IMR-90 (cell line): ENCODE results near the gene PKN3. TPM values are rescaled to one million over a fixed set of nuclear protein-coding genes. Genes with fewer than 3 reads are reported as not detected.

Experiments
- ATAC-seq: fragments of 200-7000 bp; cut with Tn5 transposase; 2 replicates; pipeline ENCODE4 v1.9.1; 2020; ENCODE audit warnings: low read depth, mild to moderate bottlenecking, moderate library complexity
- BruUV-seq: library from RNA; stranded (reverse); fragments of 400-500 nt; replicated peaks from 2 replicates; lab custom pipeline; 2021; lab: Mats Ljungman, UMichigan
- CTCF ChIA-PET: fragments of 300-600 bp; formaldehyde crosslinking; extraction: SDS; loops from one replicate; lab custom pipeline; 2021; ENCODE audit warnings: antibody characterized with exemption; lab: Yijun Ruan, JAX
- POLR2A ChIA-PET: fragments of 300-600 bp; sonication (Branson Sonifier 250); formaldehyde crosslinking; loops from one replicate; lab custom pipeline; 2022; ENCODE audit warnings: antibody characterized with exemption; ENCODE audit not compliant: unreplicated experiment; lab: Charles Lee
- DNase-seq: peaks from one replicate; pipeline ENCODE4 v3.0.0; 2013
- H2AFZ ChIP-seq: replicated peaks from 2 replicates; pipeline ENCODE3; 2013; ENCODE audit warnings: low read length, mild to moderate bottlenecking; ENCODE audit not compliant: poor library complexity
- H2AK5ac ChIP-seq: 2 replicates; pipeline ENCODE4 v1.6.1; 2013; ENCODE audit warnings: low read depth, low read length, inconsistent platforms
- H2AK9ac ChIP-seq: replicated peaks from 2 replicates; pipeline ENCODE3; 2013; ENCODE audit warnings: mild to moderate bottlenecking, low read depth, low read length, moderate library complexity; ENCODE audit not compliant: poor library complexity
- H2BK120ac ChIP-seq: 2 replicates; pipeline ENCODE4 v1.6.1; 2013; ENCODE audit warnings: low read depth, low read length, inconsistent platforms
- H2BK15ac ChIP-seq: 3 replicates; pipeline ENCODE4 v1.6.1; 2013; ENCODE audit warnings: low read depth, low read length, inconsistent platforms
- H2BK20ac ChIP-seq: 2 replicates; pipeline ENCODE4 v1.6.1; 2013; ENCODE audit warnings: low read depth, mild to moderate bottlenecking, inconsistent platforms, low read length, moderate library complexity
- H2BK5ac ChIP-seq: 2 replicates; pipeline ENCODE4 v1.6.1; 2013; ENCODE audit warnings: mild to moderate bottlenecking, low read depth, low read length, inconsistent platforms; ENCODE audit not compliant: poor library complexity, severe bottlenecking
- H3K14ac ChIP-seq: replicated peaks from 2 replicates; pipeline ENCODE4 v1.6.1; 2013; ENCODE audit warnings: low read depth, low read length, inconsistent platforms
- H3K18ac ChIP-seq: 2 replicates; pipeline ENCODE4 v1.6.1; 2013; ENCODE audit warnings: low read depth, low read length, control low read depth
- H3K23ac ChIP-seq: 2 replicates; pipeline ENCODE4 v1.6.1; 2013; ENCODE audit warnings: low read depth, low read length, inconsistent platforms
- H3K27ac ChIP-seq: 2 replicates; pipeline ENCODE4 v1.5.1; 2013; ENCODE audit warnings: mild to moderate bottlenecking, control low read depth, low read length; ENCODE audit not compliant: insufficient read depth
- H3K27me3 ChIP-seq: 2 replicates; pipeline ENCODE4 v1.6.1; 2013; ENCODE audit warnings: low read length; ENCODE audit not compliant: control insufficient read depth, insufficient read depth
- H3K36me3 ChIP-seq: 2 replicates; pipeline ENCODE4 v1.6.1; 2013; ENCODE audit warnings: low read length, mixed read lengths; ENCODE audit not compliant: control insufficient read depth, insufficient read depth
- H3K4ac ChIP-seq: 2 replicates; pipeline ENCODE4 v1.6.1; 2013; ENCODE audit warnings: low read depth, low read length, inconsistent platforms
- H3K4me1 ChIP-seq: 2 replicates; pipeline ENCODE4 v1.6.1; 2013; ENCODE audit warnings: low read length, mixed read lengths; ENCODE audit not compliant: control insufficient read depth, insufficient read depth
- H3K4me2 ChIP-seq: 2 replicates; pipeline ENCODE4 v1.6.1; 2013; ENCODE audit warnings: low read depth, mild to moderate bottlenecking, control low read depth, low read length, moderate library complexity
- H3K4me3 ChIP-seq: 2 replicates; pipeline ENCODE4 v1.5.1; 2013; ENCODE audit warnings: low read depth, mild to moderate bottlenecking, control low read depth, low read length, moderate library complexity; ENCODE audit not compliant: insufficient read depth
- H3K56ac ChIP-seq: 2 replicates; pipeline ENCODE4 v1.6.1; 2013; ENCODE audit warnings: low read length, inconsistent platforms; ENCODE audit not compliant: insufficient read depth; ENCODE audit errors: extremely low read depth
- H3K79me1 ChIP-seq, 2 experiments: 2 replicates each; pipeline ENCODE4 v1.6.1; 2013; ENCODE audit warnings: low read length in 2 of 2, inconsistent platforms in 1 of 2, low read depth in 1 of 2
- H3K9ac ChIP-seq: 2 replicates; pipeline ENCODE4 v1.6.1; 2013; ENCODE audit warnings: low read depth, low read length, control low read depth
- H3K9me1 ChIP-seq: 2 replicates; pipeline ENCODE4 v1.6.1; 2013; ENCODE audit warnings: low read length, inconsistent platforms; ENCODE audit not compliant: insufficient read depth
- H3K9me3 ChIP-seq: 2 replicates; pipeline ENCODE4 v1.6.1; 2013; ENCODE audit warnings: low read length; ENCODE audit not compliant: control insufficient read depth, insufficient read depth
- H4K20me1 ChIP-seq: 2 replicates; pipeline ENCODE4 v1.6.1; 2013; ENCODE audit warnings: low read length, inconsistent platforms; ENCODE audit not compliant: insufficient read depth
- H4K5ac ChIP-seq: 2 replicates; pipeline ENCODE4 v1.6.1; 2013; ENCODE audit warnings: mild to moderate bottlenecking, low read depth, low read length, control low read depth
- H4K8ac ChIP-seq, 2 experiments: 2 replicates each; pipeline ENCODE4 v1.6.1; 2013; ENCODE audit warnings: low read depth in 2 of 2, low read length in 2 of 2, control low read depth in 1 of 2, inconsistent platforms in 1 of 2
- H4K91ac ChIP-seq: 2 replicates; pipeline ENCODE4 v1.6.1; 2013; ENCODE audit warnings: low read depth, low read length, inconsistent platforms; ENCODE audit not compliant: insufficient read depth
- BHLHE40 ChIP-seq: fragments of 150-350 bp; IDR thresholded peaks from 2 replicates; pipeline ENCODE4 v1.6.1; 2016; ENCODE audit warnings: mild to moderate bottlenecking, low read depth, low read length
- CEBPB ChIP-seq: IDR thresholded peaks from 2 replicates; pipeline ENCODE4 v1.6.1; 2012; ENCODE audit warnings: low read depth, low read length, improper control_type of control experiment
- CHD1 ChIP-seq: IDR thresholded peaks from 2 replicates; pipeline ENCODE4 v1.6.1; 2012; ENCODE audit warnings: low read depth, low read length, improper control_type of control experiment
- CTCF ChIP-seq: conservative IDR thresholded peaks from 2 replicates; pipeline ENCODE4 v1.5.1; 2012; ENCODE audit warnings: mild to moderate bottlenecking, low read depth, low read length, improper control_type of control experiment
- ELK1 ChIP-seq: fragments of 150-350 bp; IDR thresholded peaks from 2 replicates; pipeline ENCODE4 v1.6.1; 2016; ENCODE audit warnings: low read depth, mild to moderate bottlenecking, low read length, moderate library complexity, borderline replicate concordance
- FOS ChIP-seq: fragments of 150-350 bp; IDR thresholded peaks from 2 replicates; pipeline ENCODE4 v1.6.1; 2016; ENCODE audit warnings: low read depth, low read length
- MAFK ChIP-seq: IDR thresholded peaks from 2 replicates; pipeline ENCODE4 v1.6.1; 2012; ENCODE audit warnings: low read depth, low read length, improper control_type of control experiment
- MAZ ChIP-seq: IDR thresholded peaks from 2 replicates; pipeline ENCODE4 v1.6.1; 2012; ENCODE audit warnings: low read depth, mild to moderate bottlenecking, low read length, improper control_type of control experiment, moderate library complexity, borderline replicate concordance
- MXI1 ChIP-seq: IDR thresholded peaks from 2 replicates; pipeline ENCODE4 v1.6.1; 2012; ENCODE audit warnings: low read depth, mild to moderate bottlenecking, low read length, moderate library complexity, borderline replicate concordance
- NFE2L2 ChIP-seq: fragments of 150-350 bp; IDR thresholded peaks from 2 replicates; pipeline ENCODE4 v1.6.1; 2016; ENCODE audit warnings: low read depth, mild to moderate bottlenecking, low read length
- POLR2A ChIP-seq: IDR thresholded peaks from 2 replicates; pipeline ENCODE4 v1.6.1; 2012; ENCODE audit warnings: mild to moderate bottlenecking, low read depth, low read length
- RCOR1 ChIP-seq: IDR thresholded peaks from 2 replicates; pipeline ENCODE4 v1.6.1; 2012; ENCODE audit warnings: mild to moderate bottlenecking, low read length, improper control_type of control experiment; ENCODE audit not compliant: insufficient replicate concordance
- RFX5 ChIP-seq: IDR thresholded peaks from 2 replicates; pipeline ENCODE4 v1.8.0; 2012; ENCODE audit warnings: low read depth, mild to moderate bottlenecking, low read length, moderate library complexity
- USF2 ChIP-seq: fragments of 150-350 bp; IDR thresholded peaks from 2 replicates; pipeline ENCODE4 v1.6.1; 2017; ENCODE audit warnings: mild to moderate bottlenecking, antibody characterized with exemption, low read length, low read depth
- WGBS, 2 experiments: methylation state at CpG; one replicate each; pipeline versions ENCODE4 v1.1.5 to v1.1.7; 2013; ENCODE audit warnings: missing lambda C conversion rate in 2 of 2; ENCODE audit not compliant: insufficient read length in 1 of 2; ENCODE audit errors: extremely low coverage in 2 of 2; 5-methylcytosine and 5-hydroxymethylcytosine counted together
- dilution Hi-C: fragments of 300-500 bp; cut with HindIII; formaldehyde crosslinking; loops from one replicate; pipeline ENCODE4 v1.14.3; 2018; ENCODE audit warnings: low sequenced_read_pairs; ENCODE audit not compliant: unreplicated experiment
- in situ Hi-C: fragments of 300-500 bp; cut with MboI; formaldehyde crosslinking; loops from 3 replicates; pipeline ENCODE4 v1.14.3; 2019; ENCODE audit warnings: low sequenced_read_pairs, inconsistent platforms, mixed read lengths
- intact Hi-C: fragments of 100-400 bp; cut with micrococcal nuclease; formaldehyde crosslinking; loops from 2 replicates; pipeline ENCODE4 v1.10.0; 2022
- polyA plus RNA-seq, 3 experiments: library from polyadenylated mRNA; depleted of rRNA; stranded (reverse); fragments of >200 nt; gene quantifications; 2 replicates each; pipeline ENCODE4 v1.2.3, GENCODE V29; 2012; ENCODE audit warnings: low replicate concordance in 1 of 3
- total RNA-seq: library from RNA; depleted of rRNA; stranded (reverse); fragments of >200 nt; gene quantifications from 2 replicates; pipeline ENCODE4 v1.2.3, GENCODE V29; 2012

PKN3 gene
- total and polyA plus RNA-seq, 2 of the 4 experiments (the other 2 are of a cell fraction) = 1.6 to 3.8 TPM

- ChIA-PET POLR2A (no interaction called here), CTCF (interaction anchor here (0.6 kb wide), 1 partner anchor 118 kb away, joined by 7 read pairs; no protein-coding TSS in a partner anchor)
- Histone ChIP-seq H3K9ac (no peak overlapping the region), H3K9me3 (no peaks in the 10 kb centered on the region), H2BK120ac (no peak overlapping the region), H3K56ac (no peak overlapping the region), H3K14ac (no peak overlapping the region), H3K4ac (no peak overlapping the region), H4K5ac (no peak overlapping the region), H4K91ac (no peak overlapping the region), H2AFZ (no peak overlapping the region), H2BK5ac (no peak overlapping the region), H4K20me1 (no peaks in the 10 kb centered on the region; the same call in 1 of the 2 replicates), H3K18ac (no peak overlapping the region), H3K27me3 (no peaks in the 10 kb centered on the region), H3K4me1 (peaks cover 2% of the 10 kb centered on the region; the same call in 1 of the 2 replicates), H2AK5ac (no peak overlapping the region), H3K4me2 (no peak overlapping the region), H4K8ac (no peak overlapping the region), H3K79me1 (no peaks in the 10 kb centered on the region), H2BK15ac (no peak overlapping the region), H3K4me3 (no peak overlapping the region), H3K27ac (no peak overlapping the region), H3K23ac (no peak overlapping the region), H3K9me1 (peaks cover 6% of the 10 kb centered on the region; the same call in 1 of the 2 replicates), H2AK9ac (no peak overlapping the region), H2BK20ac (no peak overlapping the region), H3K36me3 (peaks cover 22% of the 10 kb centered on the region)
- TF ChIP-seq FOS (no peak), RCOR1 (no peak), MAFK (no peak), MXI1 (no peak), BHLHE40 (no peak), RFX5 (no peak), MAZ (no peak), USF2 (no peak), CTCF (no peak), POLR2A (no peak), NFE2L2 (no peak), ELK1 (no peak), CHD1 (no peak), CEBPB (no peak)
- no CpG with 5 or more reads among the region's 13 CpGs for WGBS, 2 experiments
- DNase-seq (no peak), ATAC-seq (no peak)
- dilution Hi-C loops (no loop called here), in situ Hi-C loops (no loop called here), intact Hi-C loops (no loop called here)
- BruUV-seq = no TSS peak
Measured at GRCh38 chr9:128731093-128731492, 28.8 kb downstream of the PKN3 start.
